GM18858 (cell line): ENCODE results near the gene NINL.
"Not testable (repeated sequence)": the region's sequence is repeated elsewhere in the genome, so short reads cannot be mapped to it uniquely, and the experiment has no call there.

Experiments
- ATAC-seq: cut with Tn5 transposase; IDR thresholded peaks from one replicate; pipeline ENCODE4 v1.9.1; 2021; ENCODE audit not compliant: unreplicated experiment

NINL gene

DNA sequence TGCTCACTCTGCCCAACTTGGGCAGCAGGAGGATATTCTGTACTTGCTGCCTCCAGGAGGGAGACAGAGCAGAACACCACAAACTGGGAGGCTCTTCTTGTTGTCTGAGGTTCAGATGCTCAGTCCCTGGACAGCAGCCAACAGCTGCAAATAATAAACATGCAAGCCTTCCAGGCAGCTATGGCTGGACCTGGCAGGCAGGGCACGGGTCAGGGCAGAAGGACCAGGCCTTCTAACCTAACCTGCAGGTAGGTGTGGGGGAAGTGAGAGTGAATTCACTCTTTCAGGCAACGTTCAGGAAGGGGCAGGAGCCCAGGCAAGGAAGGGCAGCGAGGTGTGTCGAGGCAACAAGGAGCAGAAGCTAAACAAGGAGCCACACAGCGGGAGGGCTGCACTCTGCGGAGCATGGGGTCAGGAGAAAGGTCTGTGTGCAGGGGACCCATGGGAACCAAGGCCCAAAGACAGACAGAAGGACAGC, 31.5 kb downstream of the NINL start:
- ATAC-seq, result no peak

GRCh38 chr20:25552977-25553376, 32.4 kb downstream of the NINL start:
- ATAC-seq, result no peak

- no peak for ATAC-seq
Measured at GRCh38 chr20:25551413-25552215, 33.7 kb downstream of the NINL start.

DNA sequence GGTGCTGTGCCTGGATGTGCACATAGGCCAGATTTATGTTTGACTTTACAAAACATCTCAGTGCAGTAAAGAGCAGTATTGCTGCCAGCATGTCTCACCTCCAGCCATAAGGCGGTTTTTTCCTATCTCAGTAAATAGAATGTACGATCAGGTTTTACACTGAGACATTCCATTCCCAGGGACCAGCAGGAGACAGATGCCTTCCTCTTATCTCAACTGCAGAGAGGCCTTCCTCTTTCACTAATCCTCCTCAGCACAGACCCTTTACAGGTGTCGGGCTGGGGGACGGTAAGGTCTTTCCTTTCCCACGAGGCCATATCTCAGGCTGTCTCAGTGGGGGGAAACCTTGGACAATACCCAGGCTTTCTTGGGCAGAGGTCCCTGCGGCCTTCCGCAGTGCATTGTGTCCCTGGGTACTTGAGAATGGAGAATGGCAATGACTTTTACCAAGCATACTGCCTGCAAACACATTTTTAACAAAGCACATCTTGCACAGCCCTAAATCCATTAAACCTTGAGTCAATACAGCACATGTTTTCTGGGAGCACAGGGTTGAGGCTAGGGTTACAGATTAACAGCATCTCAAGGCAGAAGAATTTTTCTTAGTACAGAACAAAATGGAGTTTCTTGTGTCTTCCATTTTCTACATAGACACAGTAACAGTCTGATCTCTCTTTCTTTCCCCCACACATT, 34.5 kb downstream of the NINL start:
- ATAC-seq, result not testable (repeated sequence)

DNA sequence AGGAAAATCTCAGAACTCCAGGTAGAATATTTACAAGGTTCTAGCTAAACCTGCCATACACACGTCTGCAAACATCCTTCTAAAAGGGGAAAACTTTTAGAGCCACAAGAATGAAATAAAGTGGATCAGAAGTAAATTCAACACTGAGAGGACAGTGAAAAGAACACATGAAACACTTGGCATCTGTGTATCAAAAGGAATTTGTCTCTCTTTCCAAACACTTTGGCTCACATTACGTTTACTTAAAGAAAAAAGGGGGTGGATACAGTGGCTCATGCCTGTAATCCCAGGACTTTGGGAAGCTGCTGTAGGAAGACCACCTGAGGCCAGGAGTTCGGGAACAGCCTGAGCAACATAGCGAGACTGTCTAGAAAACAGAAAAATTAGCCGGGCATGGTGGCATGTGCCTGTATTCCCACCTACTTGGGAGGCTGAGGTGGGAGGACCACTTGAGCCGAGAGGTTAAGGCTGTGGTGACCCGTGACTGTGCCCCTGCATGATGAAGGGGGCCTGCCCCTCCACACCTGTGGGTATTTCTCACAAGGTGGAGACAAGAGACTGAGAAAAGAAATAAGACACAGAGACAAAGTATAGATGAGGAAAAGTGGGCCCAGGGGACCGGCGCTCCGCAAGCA, 35.4 kb downstream of the NINL start:
- ATAC-seq, result no peak

DNA sequence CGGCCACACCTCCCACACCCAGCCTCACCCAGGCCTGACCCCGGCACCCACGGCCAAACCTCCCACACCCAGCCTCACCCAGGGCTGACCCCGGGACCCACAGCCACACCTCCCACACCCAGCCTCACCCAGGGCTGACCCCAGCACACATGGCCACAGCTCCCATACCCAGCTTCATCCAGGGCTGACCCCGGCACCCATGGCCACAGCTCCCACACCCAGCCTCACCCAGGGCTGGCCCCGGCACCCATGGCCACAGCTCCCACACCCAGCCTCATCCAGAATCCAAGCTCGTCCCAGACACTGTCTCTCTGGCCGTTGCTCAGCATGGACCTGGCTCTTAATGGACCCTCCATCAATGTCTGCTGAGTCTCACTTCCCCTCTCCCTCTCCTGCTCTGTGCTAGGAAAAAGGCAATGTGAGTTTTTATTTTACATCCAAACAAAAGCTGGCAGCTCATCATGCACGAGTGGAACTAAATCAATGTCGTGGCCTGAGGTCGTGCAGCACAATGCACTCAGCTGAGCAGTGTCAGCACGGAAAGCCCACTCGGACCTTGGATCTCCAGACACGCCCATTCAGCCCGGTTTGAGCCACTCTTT, 36.1 kb downstream of the NINL start:
- ATAC-seq, result no peak

GRCh38 chr20:25548613-25549086, 36.7 kb downstream of the NINL start:
- no peak for ATAC-seq

GRCh38 chr20:25547999-25548398, 37.3 kb downstream of the NINL start:
- no peak for ATAC-seq

DNA sequence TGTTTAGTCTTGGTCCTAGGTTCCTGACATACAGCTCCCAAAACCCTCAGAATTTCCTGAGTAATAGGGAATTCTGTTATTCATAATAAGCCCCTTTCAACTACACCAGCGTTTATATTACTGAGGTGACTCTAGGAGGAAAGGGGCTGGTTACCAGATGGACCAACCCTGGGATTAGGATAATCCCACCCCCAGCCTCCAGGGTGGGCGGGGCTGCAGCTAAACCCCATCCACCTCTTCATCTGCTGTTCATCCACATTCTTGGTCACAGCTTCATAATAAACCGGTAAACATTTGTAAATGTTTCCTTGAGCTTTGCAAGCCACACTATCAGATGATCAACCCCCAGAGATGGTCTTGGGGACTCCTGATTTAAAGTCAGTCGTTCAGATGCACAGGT, 38.3 kb downstream of the NINL start:
- ATAC-seq, result no peak

DNA sequence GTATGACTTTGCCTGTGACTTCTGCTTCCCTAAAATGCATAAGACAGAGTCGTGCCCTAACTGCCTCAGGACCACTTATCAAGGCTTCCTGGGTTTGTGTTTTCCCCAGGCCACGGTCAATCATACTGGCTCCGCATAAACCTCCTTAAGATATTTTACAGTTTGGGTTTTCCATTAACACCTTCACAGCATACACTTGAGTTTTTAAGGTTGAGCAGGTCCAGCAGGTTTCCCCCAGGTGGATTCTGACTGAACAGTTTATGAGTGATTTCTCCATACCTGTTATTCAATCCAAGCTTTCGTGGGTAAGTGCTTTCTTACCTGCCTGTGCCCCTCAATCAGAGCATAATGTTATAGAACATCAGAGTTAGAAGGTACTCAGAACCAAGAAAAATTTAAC, 39.3 kb downstream of the NINL start:
- ATAC-seq, result no peak

- no peak for ATAC-seq
Measured at GRCh38 chr20:25545171-25545570, 40.2 kb downstream of the NINL start.

- no peak for ATAC-seq
Measured at GRCh38 chr20:25544734-25545133, 40.6 kb downstream of the NINL start.

- ATAC-seq, result no peak
Measured at GRCh38 chr20:25544311-25544710, 41.0 kb downstream of the NINL start.

DNA sequence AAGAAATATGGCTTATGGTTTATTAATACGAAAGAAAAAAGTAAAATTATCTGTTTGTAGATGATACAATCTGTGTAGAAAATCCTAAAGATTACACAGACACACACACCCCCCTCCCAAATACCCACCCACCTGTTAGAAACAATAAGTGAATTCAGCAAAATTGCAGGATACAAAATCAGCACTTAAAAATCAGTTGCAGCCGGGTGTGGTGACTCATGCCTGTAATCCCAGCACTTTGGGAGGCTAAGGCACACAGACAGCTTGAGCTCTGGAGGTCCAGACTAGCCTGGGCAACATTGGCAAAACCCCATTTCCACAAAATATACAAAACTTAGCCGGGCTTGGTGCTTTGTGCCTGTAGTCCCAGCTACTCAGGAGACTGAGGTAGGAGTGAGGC, 42.3 kb downstream of the NINL start:
- ATAC-seq, result no peak

DNA sequence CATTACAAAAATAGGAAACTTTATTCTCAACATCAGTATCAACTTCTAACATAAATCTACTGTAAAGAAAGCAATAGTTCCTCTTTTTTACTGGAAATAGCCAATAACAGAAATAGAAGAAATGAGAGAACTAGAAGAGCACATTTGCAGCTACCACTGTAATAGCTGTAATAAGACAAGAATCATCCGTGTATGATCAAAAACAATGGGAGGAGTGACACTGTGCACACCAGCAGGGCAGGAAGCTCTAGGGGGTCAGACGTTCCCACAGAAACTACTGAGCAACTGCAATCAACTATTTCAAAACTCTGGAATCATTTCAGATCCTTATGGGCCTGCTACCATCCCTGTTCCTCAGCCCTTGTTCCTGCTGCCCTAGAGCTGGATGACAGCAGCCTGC, 43.7 kb downstream of the NINL start:
- ATAC-seq, result no peak

DNA sequence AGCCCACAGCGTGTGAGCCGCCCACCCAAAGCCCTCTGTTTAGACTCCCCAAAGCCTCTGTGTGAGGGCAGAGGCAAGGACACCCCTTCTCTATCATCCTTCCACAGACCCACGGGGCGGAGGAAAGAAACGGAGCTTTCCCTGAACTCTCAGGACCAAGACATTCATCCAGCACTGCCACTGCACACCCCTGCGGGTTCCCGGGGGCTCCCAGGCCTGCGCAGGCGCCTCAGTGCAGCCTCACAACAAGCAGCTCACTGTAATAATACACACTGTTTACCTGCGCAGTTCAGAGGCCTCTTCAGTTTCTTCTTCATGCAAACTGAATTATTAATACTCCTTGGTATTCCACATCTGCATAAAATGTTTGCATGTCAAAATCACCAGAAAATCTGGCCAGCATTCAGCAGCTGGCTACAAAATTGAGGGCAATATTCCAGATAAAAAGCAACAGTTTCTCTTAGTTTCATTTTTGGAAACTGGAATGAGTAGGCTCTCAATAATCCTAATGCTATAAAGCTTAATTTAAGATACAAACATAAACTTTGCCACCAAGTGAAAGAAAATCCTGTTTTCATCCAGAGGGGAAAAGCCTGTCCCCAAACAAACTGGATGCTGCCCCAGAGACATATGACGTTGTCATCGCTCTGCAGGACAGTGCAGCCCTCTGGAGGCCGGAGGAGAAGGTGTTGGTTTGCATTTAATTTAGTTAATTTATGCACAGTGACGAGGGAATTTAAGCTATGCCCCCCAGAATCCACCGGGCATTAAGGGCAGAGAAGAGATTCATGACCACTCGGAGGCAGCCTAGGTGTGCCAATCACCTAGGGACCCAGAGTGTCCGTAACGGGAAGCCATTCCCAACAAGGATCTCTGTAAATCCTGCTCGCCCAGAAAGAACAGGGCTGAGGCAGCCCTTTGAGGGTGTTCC, 45.3 kb downstream of the NINL start:
- ATAC-seq, result no peak

- no peak for ATAC-seq
Measured at GRCh38 chr20:25538838-25539665, 46.3 kb downstream of the NINL start.

GRCh38 chr20:25537890-25538289, 47.4 kb downstream of the NINL start:
- ATAC-seq, result no peak

- ATAC-seq, result no peak
Measured at GRCh38 chr20:25535762-25536161, 49.6 kb downstream of the NINL start.
